Endothelial cell (in vitro differentiated cells): ENCODE data around the gene FARP1. TPM values are rescaled to one million over a fixed set of nuclear protein-coding genes. Genes with fewer than 3 reads are reported as not detected.
A peak's percentile ranks its signal among the peaks of the same experiment; 100 is the strongest.

ENCODE experiments used
- DNase-seq: peaks from one replicate; pipeline ENCODE4 v3.0.0; 2021; ENCODE audit warnings: low spot score
- H3K27ac Mint-ChIP-seq: one replicate; pipeline ENCODE4 v1.8.0; 2021; ENCODE audit warnings: mixed read lengths, inconsistent platforms; ENCODE audit not compliant: unreplicated experiment
- H3K27me3 Mint-ChIP-seq: one replicate; pipeline ENCODE4 v1.8.0; 2021; ENCODE audit warnings: mild to moderate bottlenecking, moderate library complexity, mixed read lengths, inconsistent platforms; ENCODE audit not compliant: unreplicated experiment
- H3K36me3 Mint-ChIP-seq: one replicate; pipeline ENCODE4 v1.8.0; 2021; ENCODE audit warnings: mild to moderate bottlenecking, low read depth, mixed read lengths, inconsistent platforms; ENCODE audit not compliant: unreplicated experiment
- H3K4me1 Mint-ChIP-seq: one replicate; pipeline ENCODE4 v1.8.0; 2021; ENCODE audit warnings: mild to moderate bottlenecking, mixed read lengths, inconsistent platforms; ENCODE audit not compliant: unreplicated experiment
- H3K4me3 Mint-ChIP-seq: one replicate; pipeline ENCODE4 v1.8.0; 2021; ENCODE audit warnings: mild to moderate bottlenecking, mixed read lengths, inconsistent platforms; ENCODE audit not compliant: unreplicated experiment
- H3K9me3 Mint-ChIP-seq: one replicate; pipeline ENCODE4 v1.8.0; 2021; ENCODE audit warnings: mixed read lengths, inconsistent platforms; ENCODE audit not compliant: unreplicated experiment
- total RNA-seq: library from RNA; stranded (reverse); fragmentation: NEBNext Ultra II Directional; extraction: Animal tissue kit (Norgen Biotek cat#: 25700); gene quantifications from one replicate; pipeline ENCODE4 v1.2.1, GENCODE V29; 2021; ENCODE audit not compliant: unreplicated experiment
- TF ChIP-seq, protein P1 (sequence below): fragments of 200-600 bp; sonication (generic); IDR thresholded peaks from one replicate; pipeline ENCODE4 v1.5.0; 2021; ENCODE audit warnings: antibody characterized with exemption; ENCODE audit not compliant: unreplicated experiment

Gene FARP1
- total RNA-seq, 1 donor from 2014 or later, result 167 TPM

DNA sequence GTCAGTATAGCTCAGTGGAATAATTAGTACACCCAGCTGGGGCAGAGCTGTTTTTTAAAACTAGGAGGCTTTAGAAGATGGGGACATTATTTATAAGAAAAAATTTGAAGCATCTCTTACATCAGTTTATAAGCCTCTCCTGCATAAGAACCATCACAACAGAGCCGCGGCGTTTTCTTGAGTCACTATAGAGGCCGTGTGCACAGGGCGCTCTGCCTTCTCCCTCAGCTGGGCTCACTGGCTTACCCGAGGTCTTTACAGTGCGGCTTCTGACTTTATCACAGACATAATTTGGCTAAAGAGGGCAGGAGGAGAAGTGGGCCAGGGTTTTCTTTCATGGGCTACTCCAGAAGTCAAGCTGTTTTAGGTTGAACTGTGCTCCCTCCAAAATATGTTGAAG, 169.7 kb downstream of the FARP1 start:
- no peak overlapping the region for H3K27ac Mint-ChIP-seq
- peaks cover 69% of the 10 kb centered on the region for H3K4me1 Mint-ChIP-seq
- no peak overlapping the region for H3K4me3 Mint-ChIP-seq

DNA sequence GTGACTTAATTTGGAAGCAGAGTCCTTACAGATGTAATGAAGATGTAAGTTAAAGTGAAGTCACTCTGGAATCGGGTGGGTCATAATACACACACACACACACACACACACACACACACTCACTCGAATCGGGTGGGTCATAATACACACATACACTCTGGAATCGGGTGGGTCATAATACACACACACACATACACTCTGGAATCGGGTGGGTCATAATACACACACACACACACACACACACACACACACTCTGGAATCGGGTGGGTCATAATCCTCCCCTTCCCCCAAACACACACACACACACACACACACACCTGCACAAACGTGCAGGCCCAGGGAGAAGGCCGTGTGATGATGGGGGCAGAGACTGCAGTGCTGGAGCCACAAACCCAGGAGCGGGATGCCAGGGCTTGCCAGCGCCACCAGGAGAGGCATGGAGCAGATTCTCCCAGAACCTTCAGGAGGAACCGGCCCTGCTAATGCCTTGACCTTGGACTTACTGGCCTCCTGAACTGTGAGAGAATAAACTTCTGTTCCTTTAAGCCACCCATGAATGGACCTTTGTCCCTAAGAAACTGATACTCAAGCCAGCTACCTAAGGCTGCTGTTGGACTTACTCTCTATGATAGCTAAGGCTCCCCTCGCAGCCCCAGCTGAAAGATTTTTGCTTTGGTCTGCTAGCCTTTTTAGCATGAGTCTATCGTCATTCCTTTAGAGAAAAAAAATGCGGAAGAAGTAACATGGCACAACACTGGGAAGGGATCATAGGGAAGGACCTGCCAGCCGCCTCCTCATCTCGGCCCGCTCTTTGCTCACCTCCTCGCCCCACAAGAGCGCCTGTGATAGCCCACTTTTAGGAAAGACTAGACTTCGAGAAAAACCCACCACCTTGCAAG, 170.4 kb downstream of the FARP1 start:
- DNase-seq, result no peak
- Mint-ChIP-seq H3K4me1 (peaks cover 65% of the 10 kb centered on the region), H3K9me3 (no peaks in the 10 kb centered on the region), H3K27me3 (peaks cover 10% of the 10 kb centered on the region), H3K27ac (no peak overlapping the region), H3K4me3 (no peak overlapping the region), H3K36me3 (peaks cover 18% of the 10 kb centered on the region)
- TF ChIP-seq, protein P1, sequence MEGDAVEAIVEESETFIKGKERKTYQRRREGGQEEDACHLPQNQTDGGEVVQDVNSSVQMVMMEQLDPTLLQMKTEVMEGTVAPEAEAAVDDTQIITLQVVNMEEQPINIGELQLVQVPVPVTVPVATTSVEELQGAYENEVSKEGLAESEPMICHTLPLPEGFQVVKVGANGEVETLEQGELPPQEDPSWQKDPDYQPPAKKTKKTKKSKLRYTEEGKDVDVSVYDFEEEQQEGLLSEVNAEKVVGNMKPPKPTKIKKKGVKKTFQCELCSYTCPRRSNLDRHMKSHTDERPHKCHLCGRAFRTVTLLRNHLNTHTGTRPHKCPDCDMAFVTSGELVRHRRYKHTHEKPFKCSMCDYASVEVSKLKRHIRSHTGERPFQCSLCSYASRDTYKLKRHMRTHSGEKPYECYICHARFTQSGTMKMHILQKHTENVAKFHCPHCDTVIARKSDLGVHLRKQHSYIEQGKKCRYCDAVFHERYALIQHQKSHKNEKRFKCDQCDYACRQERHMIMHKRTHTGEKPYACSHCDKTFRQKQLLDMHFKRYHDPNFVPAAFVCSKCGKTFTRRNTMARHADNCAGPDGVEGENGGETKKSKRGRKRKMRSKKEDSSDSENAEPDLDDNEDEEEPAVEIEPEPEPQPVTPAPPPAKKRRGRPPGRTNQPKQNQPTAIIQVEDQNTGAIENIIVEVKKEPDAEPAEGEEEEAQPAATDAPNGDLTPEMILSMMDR, result no peak

More for the DNA sequence above, 169.7 kb downstream of the FARP1 start:
- no peaks in the 10 kb centered on the region for H3K9me3 Mint-ChIP-seq
- H3K27me3 Mint-ChIP-seq, result peaks cover 10% of the 10 kb centered on the region
- peaks cover 18% of the 10 kb centered on the region for H3K36me3 Mint-ChIP-seq
- DNase-seq, result no peak
- TF ChIP-seq, protein P1, result no peak

DNA sequence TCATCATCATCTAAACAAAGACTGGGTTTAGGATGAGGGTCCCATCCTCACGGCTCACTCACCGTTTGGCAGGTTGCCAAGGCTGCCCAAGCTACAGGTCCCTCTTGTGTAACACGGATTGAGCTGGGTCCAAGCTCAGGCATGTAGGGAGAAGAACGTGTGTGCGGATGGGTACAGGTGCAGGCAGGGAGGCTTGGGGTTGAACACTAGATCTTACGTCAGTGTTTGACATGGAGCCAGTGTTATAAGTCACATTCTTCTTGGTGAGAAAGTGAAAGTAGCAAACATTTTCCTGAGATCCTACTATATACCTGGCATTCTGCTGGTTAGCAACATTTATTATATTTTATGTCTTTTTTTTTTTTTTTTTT, 171.0 kb downstream of the FARP1 start:
- Mint-ChIP-seq H3K9me3 (no peaks in the 10 kb centered on the region), H3K36me3 (peaks cover 18% of the 10 kb centered on the region), H3K27me3 (peaks cover 14% of the 10 kb centered on the region), H3K27ac (no peak overlapping the region), H3K4me1 (peaks cover 68% of the 10 kb centered on the region), H3K4me3 (no peak overlapping the region)
- DNase-seq, result no peak
- TF ChIP-seq, protein P1, result no peak

DNA sequence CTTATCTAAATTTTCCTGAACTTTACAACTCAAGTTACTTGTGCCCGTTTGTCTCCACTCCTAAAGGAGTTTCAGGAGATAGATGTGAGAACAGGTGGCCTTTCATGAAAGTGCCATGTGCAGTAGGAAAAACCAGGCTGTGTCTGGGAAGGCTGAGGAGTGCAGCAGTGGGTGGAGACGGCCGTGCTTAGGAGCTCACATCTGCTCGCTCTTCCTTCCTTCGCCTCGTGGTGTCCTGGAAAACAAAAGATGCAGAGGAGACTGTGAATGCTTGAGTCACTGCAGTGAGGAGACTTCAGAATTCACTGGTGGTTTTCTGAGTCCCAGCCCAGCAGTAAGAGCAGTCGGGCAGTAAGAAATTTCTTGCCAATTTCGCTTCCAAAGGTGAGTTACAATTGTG, 172.6 kb downstream of the FARP1 start:
- TF ChIP-seq, protein P1, result no peak
- peak; percentile 41 for DNase-seq
- peak overlapping the region; percentile 87 for H3K27ac Mint-ChIP-seq
- H3K4me1 Mint-ChIP-seq, result peaks cover 63% of the 10 kb centered on the region
- H3K9me3 Mint-ChIP-seq, result no peaks in the 10 kb centered on the region
- H3K4me3 Mint-ChIP-seq, result no peak overlapping the region
- H3K36me3 Mint-ChIP-seq, result peaks cover 24% of the 10 kb centered on the region
- H3K27me3 Mint-ChIP-seq, result peaks cover 14% of the 10 kb centered on the region

GRCh38 chr13:98315902-98316301, 173.0 kb downstream of the FARP1 start:
- DNase-seq, result no peak
- H3K27me3 Mint-ChIP-seq, result peaks cover 14% of the 10 kb centered on the region
- H3K4me3 Mint-ChIP-seq, result no peak overlapping the region
- no peaks in the 10 kb centered on the region for H3K9me3 Mint-ChIP-seq
- H3K4me1 Mint-ChIP-seq, result peaks cover 60% of the 10 kb centered on the region
- peak overlapping the region; percentile 87 for H3K27ac Mint-ChIP-seq
- peaks cover 25% of the 10 kb centered on the region for H3K36me3 Mint-ChIP-seq
- TF ChIP-seq, protein P1, result no peak
